Activated T-helper 1 cell treated with anti-CD3 and anti-CD28 coated beads, Interleukin-12 subunit alpha, Interleukin-12 subunit beta, Interleukin-2, Interleukin-4 antibody, amounts not matched to agents 30 ng/mL and 10 ng/mL and 1 ng/mL, durations not matched to agents 14 hours and 24 hours and 36 hours (primary cell): ENCODE data around the gene PLPP1. TPM values are rescaled to one million over a fixed set of nuclear protein-coding genes. Genes with fewer than 3 reads are reported as not detected.

ENCODE experiments used
- DNase-seq: peaks from one replicate; pipeline ENCODE4 v3.0.0; 2021; ENCODE audit warnings: low spot score
- H3K27ac Mint-ChIP-seq: one replicate; pipeline ENCODE4 v1.8.0; 2021; ENCODE audit warnings: mild to moderate bottlenecking, mixed read lengths
- H3K27me3 Mint-ChIP-seq: one replicate; pipeline ENCODE4 v1.8.0; 2022; ENCODE audit warnings: mild to moderate bottlenecking, moderate library complexity, mixed read lengths; ENCODE audit not compliant: insufficient read depth
- H3K36me3 Mint-ChIP-seq: one replicate; pipeline ENCODE4 v1.8.0; 2021; ENCODE audit warnings: low read depth, mixed read lengths
- H3K4me1 Mint-ChIP-seq: one replicate; pipeline ENCODE4 v1.8.0; 2021; ENCODE audit warnings: low read depth, mixed read lengths
- H3K4me3 Mint-ChIP-seq: one replicate; pipeline ENCODE4 v1.8.0; 2021; ENCODE audit warnings: mild to moderate bottlenecking, moderate library complexity, mixed read lengths
- H3K9me3 Mint-ChIP-seq: one replicate; pipeline ENCODE4 v1.8.0; 2021; ENCODE audit warnings: mixed read lengths
- intact Hi-C: fragments of 100-400 bp; cut with micrococcal nuclease; formaldehyde crosslinking; loops from one replicate; pipeline ENCODE4 v1.15.1; 2024
- total RNA-seq: library from RNA; stranded (reverse); gene quantifications from 2 replicates; pipeline ENCODE4 v1.2.3, GENCODE V29; 2022

PLPP1 gene
- total RNA-seq, 1 donor from 2014 or later = 25.8 TPM

DNA sequence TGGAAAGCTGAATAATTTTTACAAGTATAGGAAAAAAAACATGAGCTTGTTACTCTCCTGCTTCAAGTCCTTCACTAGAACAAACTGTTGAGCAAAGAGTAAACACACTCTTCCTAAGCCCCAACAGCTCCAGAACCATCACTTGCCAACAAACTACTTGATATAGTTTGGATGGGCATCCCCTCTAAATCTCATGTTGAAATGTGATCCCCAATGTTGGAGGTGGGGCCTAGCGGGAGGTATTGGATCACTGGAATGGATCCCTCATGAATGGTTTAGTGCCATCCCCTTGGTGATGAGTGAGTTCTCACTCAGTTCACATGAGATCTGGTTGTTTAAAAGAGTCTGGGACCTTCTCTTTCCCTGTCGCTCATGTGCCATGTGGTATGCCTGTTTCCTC lies 82.8 kb downstream of the PLPP1 start:
- DNase-seq = no peak
- H3K27ac Mint-ChIP-seq = no peak overlapping the region
- peaks cover 8% of the 10 kb centered on the region for H3K36me3 Mint-ChIP-seq
- peaks cover 21% of the 10 kb centered on the region for H3K4me1 Mint-ChIP-seq
- intact Hi-C loops = no loop called here
- no peak overlapping the region for H3K4me3 Mint-ChIP-seq
- no peaks in the 10 kb centered on the region for H3K9me3 Mint-ChIP-seq
- no peaks in the 10 kb centered on the region for H3K27me3 Mint-ChIP-seq

- intact Hi-C loops = no loop called here
- Mint-ChIP-seq H3K27ac (no peak overlapping the region), H3K4me1 (peaks cover 11% of the 10 kb centered on the region), H3K9me3 (no peaks in the 10 kb centered on the region), H3K36me3 (peaks cover 8% of the 10 kb centered on the region), H3K27me3 (no peaks in the 10 kb centered on the region), H3K4me3 (no peak overlapping the region)
- DNase-seq = no peak
These were observed 84.6 kb downstream of the PLPP1 start for GRCh38 chr5:55450050-55450765.

- H3K4me1 Mint-ChIP-seq = peaks cover under 1% of the 10 kb centered on the region
- H3K36me3 Mint-ChIP-seq = peaks cover 3% of the 10 kb centered on the region
- intact Hi-C loops = no loop called here
- H3K9me3 Mint-ChIP-seq = no peaks in the 10 kb centered on the region
- H3K27me3 Mint-ChIP-seq = no peaks in the 10 kb centered on the region
- no peak overlapping the region for H3K4me3 Mint-ChIP-seq
- DNase-seq = no peak
- no peak overlapping the region for H3K27ac Mint-ChIP-seq
These were observed 88.0 kb downstream of the PLPP1 start for GRCh38 chr5:55446640-55447351.

- peaks cover 3% of the 10 kb centered on the region for H3K36me3 Mint-ChIP-seq
- no peak overlapping the region for H3K4me3 Mint-ChIP-seq
- no peaks in the 10 kb centered on the region for H3K27me3 Mint-ChIP-seq
- DNase-seq = no peak
- no peak overlapping the region for H3K27ac Mint-ChIP-seq
- intact Hi-C loops = no loop called here
- H3K9me3 Mint-ChIP-seq = no peaks in the 10 kb centered on the region
- H3K4me1 Mint-ChIP-seq = peaks cover 9% of the 10 kb centered on the region
These were observed 89.0 kb downstream of the PLPP1 start for GRCh38 chr5:55445791-55446190.

- Mint-ChIP-seq H3K27ac (peak overlapping the region; percentile 25), H3K4me3 (no peak overlapping the region), H3K36me3 (peaks cover 16% of the 10 kb centered on the region), H3K4me1 (peaks cover 35% of the 10 kb centered on the region), H3K9me3 (no peaks in the 10 kb centered on the region), H3K27me3 (no peaks in the 10 kb centered on the region)
- DNase-seq = no peak
- intact Hi-C loops = loop anchor here (2.0 to 5.0 kb wide), 2 partner anchors 39 to 90 kb away; partner anchors contain the start of gene PLPP1
These were observed 92.8 kb downstream of the PLPP1 start for GRCh38 chr5:55441954-55442353.

DNA sequence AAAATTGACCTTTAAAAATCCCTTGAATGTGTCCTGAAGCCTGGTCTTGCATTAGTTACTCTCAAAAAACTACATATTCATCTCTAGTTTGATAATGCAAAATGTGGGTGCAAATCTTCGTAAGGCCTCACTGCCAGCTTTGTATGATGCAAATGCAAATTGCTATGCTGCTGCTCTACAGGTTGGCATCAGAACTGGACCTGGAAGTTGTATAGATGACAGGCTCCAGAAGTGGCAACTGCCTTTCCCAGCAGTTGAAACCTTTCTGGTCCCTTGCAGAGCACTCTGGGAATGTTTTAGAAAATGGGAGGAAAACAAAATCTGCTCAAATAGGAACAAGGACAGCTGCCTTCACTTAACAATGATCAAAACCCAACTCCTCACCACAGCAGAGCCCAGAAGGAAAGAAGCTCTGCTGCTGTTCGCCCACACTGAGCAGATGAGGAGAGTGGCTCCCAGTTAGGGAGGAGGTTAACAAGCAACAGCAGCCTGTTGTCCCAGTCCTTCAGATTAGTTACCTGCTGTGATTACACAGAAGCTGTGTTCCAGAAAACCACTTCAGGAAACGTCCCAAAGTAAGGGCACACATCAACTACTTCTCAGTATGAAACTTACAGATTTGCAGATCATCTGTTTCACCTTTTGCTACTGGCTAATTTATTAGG lies 93.5 kb downstream of the PLPP1 start:
- no peak overlapping the region for H3K4me3 Mint-ChIP-seq
- peaks cover 19% of the 10 kb centered on the region for H3K36me3 Mint-ChIP-seq
- peaks cover 35% of the 10 kb centered on the region for H3K4me1 Mint-ChIP-seq
- no peak for DNase-seq
- intact Hi-C loops = loop anchor here (2.0 to 5.0 kb wide), 2 partner anchors 40 to 91 kb away; partner anchors contain the start of gene PLPP1
- H3K27me3 Mint-ChIP-seq = no peaks in the 10 kb centered on the region
- no peak overlapping the region for H3K27ac Mint-ChIP-seq
- H3K9me3 Mint-ChIP-seq = no peaks in the 10 kb centered on the region

- DNase-seq = no peak
- Mint-ChIP-seq H3K27ac (peak overlapping the region; percentile 77), H3K36me3 (peaks cover 29% of the 10 kb centered on the region), H3K4me3 (no peak overlapping the region), H3K9me3 (peaks cover 6% of the 10 kb centered on the region), H3K4me1 (peaks cover 35% of the 10 kb centered on the region), H3K27me3 (no peaks in the 10 kb centered on the region)
- intact Hi-C loops = loop anchor here (1.0 to 5.0 kb wide), 3 partner anchors 19 to 92 kb away; partner anchors contain the start of gene PLPP1
These were observed 94.5 kb downstream of the PLPP1 start for GRCh38 chr5:55440188-55440646.

DNA sequence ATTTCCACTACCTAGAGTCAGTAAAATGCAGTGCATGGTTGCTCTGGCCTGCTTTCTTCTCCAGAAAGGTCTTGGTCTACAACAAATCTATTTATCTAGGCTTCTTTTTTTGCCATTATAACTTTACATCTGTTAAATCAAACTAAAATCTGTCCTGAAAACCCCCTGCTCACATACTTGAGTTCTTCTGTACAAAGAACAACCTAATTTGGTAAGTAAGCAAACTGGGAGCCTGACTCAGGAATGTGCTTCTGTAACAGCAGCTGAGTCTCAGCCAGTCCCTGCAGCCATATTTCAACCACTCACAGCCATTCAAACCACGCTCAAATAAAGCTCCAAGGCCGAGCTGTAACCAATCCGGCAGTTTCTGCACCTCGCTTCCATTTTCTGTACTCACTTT lies 95.8 kb downstream of the PLPP1 start:
- no peak for DNase-seq
- intact Hi-C loops = no loop called here
- no peak overlapping the region for H3K4me3 Mint-ChIP-seq
- peaks cover 42% of the 10 kb centered on the region for H3K4me1 Mint-ChIP-seq
- H3K36me3 Mint-ChIP-seq = peaks cover 35% of the 10 kb centered on the region
- H3K27ac Mint-ChIP-seq = no peak overlapping the region
- H3K27me3 Mint-ChIP-seq = no peaks in the 10 kb centered on the region
- H3K9me3 Mint-ChIP-seq = peaks cover 16% of the 10 kb centered on the region

DNA sequence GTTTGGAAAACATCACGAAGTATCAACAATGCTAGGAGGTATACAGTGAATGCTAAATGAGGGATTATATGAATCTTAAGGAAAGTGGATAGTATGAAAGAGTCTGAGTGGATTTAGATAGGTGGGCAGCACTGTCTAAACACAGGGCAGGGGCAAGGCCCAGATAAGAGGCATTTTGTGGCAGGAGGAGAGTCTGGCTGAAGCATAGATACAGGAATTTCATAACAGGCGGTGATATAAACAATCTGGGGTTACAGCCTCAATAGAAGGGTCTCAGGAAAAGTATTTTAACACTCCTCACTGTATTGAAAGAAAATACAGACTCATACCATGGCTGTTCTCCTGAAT lies 96.9 kb downstream of the PLPP1 start:
- no peak overlapping the region for H3K4me3 Mint-ChIP-seq
- intact Hi-C loops = no loop called here
- DNase-seq = no peak
- no peak overlapping the region for H3K27ac Mint-ChIP-seq
- peaks cover 16% of the 10 kb centered on the region for H3K9me3 Mint-ChIP-seq
- H3K27me3 Mint-ChIP-seq = no peaks in the 10 kb centered on the region
- peaks cover 42% of the 10 kb centered on the region for H3K4me1 Mint-ChIP-seq
- H3K36me3 Mint-ChIP-seq = peaks cover 35% of the 10 kb centered on the region

DNA sequence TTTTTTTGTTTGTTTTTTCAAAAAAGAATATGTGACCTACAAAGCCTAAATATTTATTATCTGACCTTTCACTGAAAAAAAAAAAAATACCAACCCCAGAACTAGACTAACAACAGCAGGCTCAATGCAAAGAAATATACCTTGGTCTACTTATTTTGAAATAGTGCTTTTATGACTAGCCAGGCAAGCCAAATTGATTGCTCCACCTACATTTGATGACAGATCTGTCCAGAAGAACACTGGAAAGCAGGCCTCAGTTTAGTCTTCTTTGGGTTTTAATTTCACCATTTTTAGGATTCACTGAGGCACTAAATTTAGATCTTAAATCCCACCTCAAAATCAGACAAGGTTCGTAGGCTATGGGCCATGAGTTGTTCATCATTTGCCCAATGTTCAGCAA lies 97.3 kb downstream of the PLPP1 start:
- peaks cover 38% of the 10 kb centered on the region for H3K36me3 Mint-ChIP-seq

DNA sequence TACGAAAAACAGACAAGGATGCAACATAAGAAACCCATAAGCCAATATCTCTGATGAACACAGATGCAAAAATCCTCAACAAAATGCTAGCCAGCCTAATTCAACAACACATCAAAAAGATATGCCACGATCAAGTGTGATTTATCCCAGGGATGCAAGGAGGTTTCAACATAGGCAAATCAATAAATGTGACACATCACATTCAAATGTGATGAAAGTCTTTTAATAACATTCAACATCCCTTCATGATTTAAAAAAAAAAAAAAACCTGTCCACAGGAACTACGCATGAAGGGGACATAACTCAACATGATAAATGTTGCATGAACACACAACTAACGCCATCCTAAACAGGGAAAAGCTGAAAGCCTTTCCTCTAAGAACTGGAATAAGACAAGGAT lies 102.2 kb downstream of the PLPP1 start:
- intact Hi-C loops = no loop called here
- Mint-ChIP-seq H3K27ac (no peak overlapping the region), H3K27me3 (no peaks in the 10 kb centered on the region), H3K4me3 (no peak overlapping the region), H3K4me1 (peaks cover 8% of the 10 kb centered on the region), H3K36me3 (peaks cover 66% of the 10 kb centered on the region), H3K9me3 (peaks cover 45% of the 10 kb centered on the region)
- no peak for DNase-seq

More for the DNA sequence above, 97.3 kb downstream of the PLPP1 start:
- Mint-ChIP-seq H3K9me3 (peaks cover 20% of the 10 kb centered on the region), H3K4me3 (no peak overlapping the region), H3K27me3 (no peaks in the 10 kb centered on the region), H3K4me1 (peaks cover 42% of the 10 kb centered on the region), H3K27ac (no peak overlapping the region)
- DNase-seq = no peak
- intact Hi-C loops = no loop called here

DNA sequence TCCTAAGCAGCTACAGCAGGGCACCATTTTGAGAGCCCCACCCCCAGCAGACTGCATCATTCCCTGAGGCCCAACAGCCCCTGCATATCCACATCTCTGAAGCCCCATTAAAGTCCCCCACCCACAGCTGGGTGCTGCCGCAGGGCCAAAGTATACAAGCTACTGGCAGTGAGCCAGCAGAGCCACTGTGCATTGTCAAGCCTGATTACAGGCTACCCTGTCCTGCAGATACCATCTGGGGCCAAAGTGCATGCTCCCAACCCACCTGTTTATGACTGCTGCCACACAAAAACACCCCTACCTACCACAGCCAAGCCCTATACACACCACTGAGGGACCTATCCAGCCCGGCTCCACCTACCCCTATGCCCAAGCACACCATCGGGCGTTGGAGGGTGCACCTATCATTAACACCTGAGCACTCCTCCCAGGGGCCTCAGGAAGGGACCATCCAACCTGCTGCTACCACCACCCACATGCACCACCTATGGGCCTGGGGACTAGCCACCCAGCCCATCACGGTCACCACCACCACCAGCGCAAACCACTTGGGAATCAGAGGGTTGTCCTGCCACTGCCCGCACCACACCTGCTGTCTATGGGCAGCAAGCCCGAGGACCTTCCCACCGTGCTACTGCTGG lies 105.0 kb downstream of the PLPP1 start:
- no peak overlapping the region for H3K4me3 Mint-ChIP-seq
- no peak for DNase-seq
- peak overlapping the region; percentile 19 for H3K27ac Mint-ChIP-seq
- H3K27me3 Mint-ChIP-seq = no peaks in the 10 kb centered on the region
- H3K9me3 Mint-ChIP-seq = peaks cover 34% of the 10 kb centered on the region
- H3K36me3 Mint-ChIP-seq = peaks cover 59% of the 10 kb centered on the region
- intact Hi-C loops = no loop called here
- H3K4me1 Mint-ChIP-seq = peaks cover 3% of the 10 kb centered on the region
